A549 (cell line): Measurements from ENCODE around the gene GNLY.

Experiments
- EP300 ChIP-seq, 2 experiments: fragments of >200 bp; sonication (Bioruptor Twin); formaldehyde crosslinking; IDR thresholded peaks; 2 replicates in 1 of 2; 3 replicates in 1 of 2; pipeline ENCODE4 v1.6.1; 2016 to 2017
- ESRRA ChIP-seq: fragments of 150-350 bp; IDR thresholded peaks from 2 replicates; pipeline ENCODE4 v1.6.1; 2014; ENCODE audit warnings: mild to moderate bottlenecking, low read length, borderline replicate concordance
- FOSL2 ChIP-seq, 2 experiments: fragments of 450-650 bp in 1 of 2; fragments of >200 bp in 1 of 2; sonication (Bioruptor Twin) in 1 of 2; formaldehyde crosslinking; IDR thresholded peaks; 2 replicates each; pipeline versions ENCODE4 v1.5.0 to v1.6.1; 2016 to 2020; ENCODE audit warnings: mild to moderate bottlenecking in 1 of 2, moderate library complexity in 1 of 2
- HDAC2 ChIP-seq: fragments of 200-600 bp; sonication (generic); IDR thresholded peaks from 2 replicates; pipeline ENCODE4 v1.6.1; 2016
- RAD21 ChIP-seq, 2 experiments: fragments of >200 bp in 1 of 2; sonication (Bioruptor Twin) in 1 of 2; formaldehyde crosslinking in 1 of 2; IDR thresholded peaks in 1 of 2; conservative IDR thresholded peaks in 1 of 2; 2 replicates in 1 of 2; 3 replicates in 1 of 2; pipeline ENCODE4 v1.6.1; 2012 to 2018; ENCODE audit warnings: inconsistent platforms in 1 of 2

DNA sequence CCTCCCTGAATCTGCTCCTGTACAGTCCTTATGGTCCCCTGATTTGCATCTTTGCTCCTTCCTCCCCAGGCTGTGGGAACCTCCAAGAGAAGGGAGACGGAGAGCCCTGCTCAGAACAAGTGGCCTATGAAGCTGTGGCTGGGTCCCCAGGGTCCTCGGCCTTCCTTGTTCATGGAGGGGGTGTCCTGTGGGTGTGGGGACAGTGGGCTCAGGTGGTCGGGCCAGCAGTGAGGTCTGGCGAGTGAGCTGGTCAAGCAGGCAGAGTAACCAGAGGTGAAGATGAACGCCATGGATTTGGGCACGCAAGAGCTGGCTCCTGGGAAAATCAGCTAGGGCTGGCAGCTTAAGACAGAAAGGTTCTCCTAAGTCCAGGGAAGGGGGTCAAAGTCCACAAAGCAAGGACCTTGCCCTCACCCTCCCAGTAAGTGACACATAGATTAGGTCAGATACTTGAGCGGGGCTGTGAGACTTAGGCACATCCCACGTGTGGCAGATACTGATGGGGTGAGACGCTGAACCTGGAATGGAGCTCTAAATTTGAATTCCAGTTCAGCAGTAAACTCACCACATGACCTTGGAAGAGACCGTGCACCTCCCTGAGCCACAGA, 24.8 kb downstream of the GNLY start:
- no peak for TF ChIP-seq FOSL2 (IDR thresholded peaks at IDR 0.05)
- TF ChIP-seq FOSL2 (CRISPR knock-in tag; IDR thresholded peaks at IDR 0.05), result no peak
- TF ChIP-seq ESRRA, result no peak
- no peak for TF ChIP-seq EP300 (IDR thresholded peaks at IDR 0.05)
- TF ChIP-seq RAD21 (conservative IDR thresholded peaks at IDR 0.05 in 1 of 2, IDR thresholded peaks at IDR 0.05 in 1 of 2), result no peak
- no peak for TF ChIP-seq HDAC2
